KMS-11 (cell line): ENCODE data around the gene WEE2.

ENCODE experiments used
- H2AFZ ChIP-seq: fragments of 200-600 bp; sonication (generic); 2 replicates; pipeline ENCODE4 v1.6.1; 2016; ENCODE audit warnings: antibody characterized with exemption, mixed run types, low read depth
- H3K27ac ChIP-seq: fragments of 200-600 bp; sonication (generic); 2 replicates; pipeline ENCODE4 v1.6.1; 2016; ENCODE audit warnings: mild to moderate bottlenecking, mixed run types
- H3K27me3 ChIP-seq: fragments of 200-600 bp; sonication (generic); 2 replicates; pipeline ENCODE4 v1.6.1; 2017; ENCODE audit warnings: mild to moderate bottlenecking, low read depth, mixed run types, moderate library complexity; ENCODE audit not compliant: insufficient read depth
- H3K36me3 ChIP-seq: fragments of 200-600 bp; sonication (generic); 2 replicates; pipeline ENCODE4 v1.6.1; 2017; ENCODE audit warnings: mild to moderate bottlenecking, mixed run types; ENCODE audit not compliant: insufficient read depth
- H3K4me1 ChIP-seq: fragments of 200-600 bp; sonication (generic); 2 replicates; pipeline ENCODE4 v1.6.1; 2016; ENCODE audit warnings: mild to moderate bottlenecking, low read depth, mixed run types; ENCODE audit not compliant: poor library complexity, severe bottlenecking
- H3K4me2 ChIP-seq: fragments of 200-600 bp; sonication (generic); 2 replicates; pipeline ENCODE4 v1.7.0; 2016; ENCODE audit warnings: mild to moderate bottlenecking, mixed run types
- H3K4me3 ChIP-seq: fragments of 200-600 bp; sonication (generic); IDR thresholded peaks from 2 replicates; pipeline ENCODE4 v1.6.1; 2017; ENCODE audit warnings: low read depth, low read length, mixed read lengths; ENCODE audit not compliant: insufficient read depth
- H3K79me2 ChIP-seq: fragments of 200-600 bp; sonication (generic); 2 replicates; pipeline ENCODE4 v1.6.1; 2016; ENCODE audit warnings: low read depth, mixed run types; ENCODE audit not compliant: insufficient read depth
- H3K9ac ChIP-seq: fragments of 200-600 bp; sonication (generic); 2 replicates; pipeline ENCODE4 v1.6.1; 2016; ENCODE audit warnings: mild to moderate bottlenecking, mixed run types
- H4K20me1 ChIP-seq: fragments of 200-600 bp; sonication (generic); 2 replicates; pipeline ENCODE4 v1.6.1; 2016; ENCODE audit warnings: mild to moderate bottlenecking, mixed run types; ENCODE audit not compliant: insufficient read depth
- TF ChIP-seq, protein P1 (sequence below): fragments of 200-600 bp; sonication (generic); conservative IDR thresholded peaks from 2 replicates; pipeline ENCODE4 v1.6.1; 2017; ENCODE audit warnings: low read depth, mild to moderate bottlenecking, antibody characterized with exemption, low read length, moderate library complexity, mixed read lengths

WEE2 gene

GRCh38 chr7:141709749-141710148 is 1.6 kb downstream of the WEE2 start:
- H4K20me1 ChIP-seq = no peaks in the 10 kb centered on the region
- no peaks in the 10 kb centered on the region for H3K36me3 ChIP-seq
- no peaks in the 10 kb centered on the region for H3K4me1 ChIP-seq
- no peak overlapping the region for H3K9ac ChIP-seq
- H3K27ac ChIP-seq = no peak overlapping the region
- TF ChIP-seq, protein P1, sequence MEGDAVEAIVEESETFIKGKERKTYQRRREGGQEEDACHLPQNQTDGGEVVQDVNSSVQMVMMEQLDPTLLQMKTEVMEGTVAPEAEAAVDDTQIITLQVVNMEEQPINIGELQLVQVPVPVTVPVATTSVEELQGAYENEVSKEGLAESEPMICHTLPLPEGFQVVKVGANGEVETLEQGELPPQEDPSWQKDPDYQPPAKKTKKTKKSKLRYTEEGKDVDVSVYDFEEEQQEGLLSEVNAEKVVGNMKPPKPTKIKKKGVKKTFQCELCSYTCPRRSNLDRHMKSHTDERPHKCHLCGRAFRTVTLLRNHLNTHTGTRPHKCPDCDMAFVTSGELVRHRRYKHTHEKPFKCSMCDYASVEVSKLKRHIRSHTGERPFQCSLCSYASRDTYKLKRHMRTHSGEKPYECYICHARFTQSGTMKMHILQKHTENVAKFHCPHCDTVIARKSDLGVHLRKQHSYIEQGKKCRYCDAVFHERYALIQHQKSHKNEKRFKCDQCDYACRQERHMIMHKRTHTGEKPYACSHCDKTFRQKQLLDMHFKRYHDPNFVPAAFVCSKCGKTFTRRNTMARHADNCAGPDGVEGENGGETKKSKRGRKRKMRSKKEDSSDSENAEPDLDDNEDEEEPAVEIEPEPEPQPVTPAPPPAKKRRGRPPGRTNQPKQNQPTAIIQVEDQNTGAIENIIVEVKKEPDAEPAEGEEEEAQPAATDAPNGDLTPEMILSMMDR = no peak
- no peak overlapping the region for H3K4me2 ChIP-seq
- H3K27me3 ChIP-seq = no peaks in the 10 kb centered on the region
- H2AFZ ChIP-seq = no peak overlapping the region
- H3K79me2 ChIP-seq = no peaks in the 10 kb centered on the region
- no peak overlapping the region for H3K4me3 ChIP-seq

DNA sequence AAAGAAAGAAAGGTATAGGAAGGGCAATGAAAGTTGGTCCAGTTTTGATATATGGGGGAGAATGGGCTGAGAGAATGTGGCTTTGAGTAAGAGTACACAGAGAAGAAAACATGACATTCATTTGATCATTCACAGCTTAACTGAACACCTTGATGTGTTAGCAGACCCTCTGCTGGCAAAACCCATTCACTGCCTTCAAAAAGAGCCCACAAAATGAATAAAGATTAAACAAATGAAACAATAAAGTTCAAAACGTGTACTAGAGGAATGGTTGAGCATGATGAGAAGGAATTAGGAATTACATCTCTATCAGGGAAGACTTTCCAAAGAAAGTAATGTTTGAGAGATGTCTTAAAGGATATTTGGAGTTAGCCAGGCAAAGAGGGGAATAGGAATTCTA is 2.1 kb downstream of the WEE2 start:
- H3K9ac ChIP-seq = no peak overlapping the region
- H3K27me3 ChIP-seq = no peaks in the 10 kb centered on the region
- H3K4me1 ChIP-seq = no peaks in the 10 kb centered on the region
- H4K20me1 ChIP-seq = no peaks in the 10 kb centered on the region
- no peak overlapping the region for H3K27ac ChIP-seq
- H3K4me3 ChIP-seq = no peak overlapping the region
- no peaks in the 10 kb centered on the region for H3K36me3 ChIP-seq
- H3K4me2 ChIP-seq = no peak overlapping the region
- H2AFZ ChIP-seq = no peak overlapping the region
- no peaks in the 10 kb centered on the region for H3K79me2 ChIP-seq
- TF ChIP-seq, protein P1 = no peak

DNA sequence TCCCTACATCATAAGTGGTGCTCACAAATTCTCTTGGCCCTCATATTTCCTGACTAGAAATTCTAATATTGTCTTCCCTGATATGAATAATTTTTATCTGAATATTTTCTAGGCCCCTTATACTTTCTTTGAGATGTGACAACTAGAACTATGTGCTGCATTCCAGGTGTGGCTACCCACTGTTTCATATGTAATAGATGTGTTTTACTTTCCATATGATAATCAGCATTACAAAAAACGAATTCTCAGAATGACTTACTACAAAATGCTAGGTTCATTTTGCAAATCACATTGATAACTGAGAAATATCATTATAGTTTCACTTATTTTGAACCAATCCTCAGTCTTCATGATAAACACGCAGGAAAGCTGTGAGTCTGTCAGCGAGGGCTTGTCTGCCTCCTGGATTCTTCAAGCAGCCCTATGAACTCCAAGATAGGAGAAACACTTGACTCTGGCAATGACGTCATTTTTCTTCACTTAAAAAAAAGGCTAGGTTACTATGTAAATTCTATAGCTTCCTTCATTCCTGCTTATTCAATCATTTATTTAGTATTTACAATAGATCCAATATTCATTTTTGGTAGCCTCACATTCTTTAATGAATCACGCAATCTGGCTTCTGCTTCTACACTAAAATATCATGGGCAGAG is 4.6 kb downstream of the WEE2 start:
- Histone ChIP-seq H3K9ac (no peak overlapping the region), H3K4me1 (no peaks in the 10 kb centered on the region), H3K79me2 (no peaks in the 10 kb centered on the region), H4K20me1 (no peaks in the 10 kb centered on the region), H3K27me3 (no peaks in the 10 kb centered on the region), H2AFZ (no peak overlapping the region), H3K4me3 (no peak overlapping the region), H3K27ac (no peak overlapping the region), H3K4me2 (no peak overlapping the region), H3K36me3 (no peaks in the 10 kb centered on the region)
- TF ChIP-seq, protein P1 = no peak

GRCh38 chr7:141713890-141714289 is 5.7 kb downstream of the WEE2 start:
- Histone ChIP-seq H3K4me2 (no peak overlapping the region), H3K4me3 (no peak overlapping the region), H3K9ac (no peak overlapping the region), H3K79me2 (no peaks in the 10 kb centered on the region), H3K27me3 (no peaks in the 10 kb centered on the region), H2AFZ (no peak overlapping the region), H3K36me3 (no peaks in the 10 kb centered on the region), H3K27ac (no peak overlapping the region), H4K20me1 (no peaks in the 10 kb centered on the region), H3K4me1 (no peaks in the 10 kb centered on the region)
- TF ChIP-seq, protein P1 = no peak
